IMR-90 (cell line): ENCODE data around the gene HHLA2. TPM values are rescaled to one million over a fixed set of nuclear protein-coding genes. Genes with fewer than 3 reads are reported as not detected.

ENCODE experiments used
- ATAC-seq: fragments of 200-7000 bp; cut with Tn5 transposase; 2 replicates; pipeline ENCODE4 v1.9.1; 2020; ENCODE audit warnings: low read depth, mild to moderate bottlenecking, moderate library complexity
- BruUV-seq: library from RNA; stranded (reverse); fragments of 400-500 nt; replicated peaks from 2 replicates; lab custom pipeline; 2021; lab: Mats Ljungman, UMichigan
- CTCF ChIA-PET: fragments of 300-600 bp; formaldehyde crosslinking; extraction: SDS; loops from one replicate; lab custom pipeline; 2021; ENCODE audit warnings: antibody characterized with exemption; lab: Yijun Ruan, JAX
- POLR2A ChIA-PET: fragments of 300-600 bp; sonication (Branson Sonifier 250); formaldehyde crosslinking; loops from one replicate; lab custom pipeline; 2022; ENCODE audit warnings: antibody characterized with exemption; ENCODE audit not compliant: unreplicated experiment; lab: Charles Lee
- DNase-seq: peaks from one replicate; pipeline ENCODE4 v3.0.0; 2013
- H2AFZ ChIP-seq: replicated peaks from 2 replicates; pipeline ENCODE3; 2013; ENCODE audit warnings: low read length, mild to moderate bottlenecking; ENCODE audit not compliant: poor library complexity
- H2AK5ac ChIP-seq: 2 replicates; pipeline ENCODE4 v1.6.1; 2013; ENCODE audit warnings: low read depth, low read length, inconsistent platforms
- H2AK9ac ChIP-seq: replicated peaks from 2 replicates; pipeline ENCODE3; 2013; ENCODE audit warnings: mild to moderate bottlenecking, low read depth, low read length, moderate library complexity; ENCODE audit not compliant: poor library complexity
- H2BK120ac ChIP-seq: 2 replicates; pipeline ENCODE4 v1.6.1; 2013; ENCODE audit warnings: low read depth, low read length, inconsistent platforms
- H2BK15ac ChIP-seq: 3 replicates; pipeline ENCODE4 v1.6.1; 2013; ENCODE audit warnings: low read depth, low read length, inconsistent platforms
- H2BK20ac ChIP-seq: 2 replicates; pipeline ENCODE4 v1.6.1; 2013; ENCODE audit warnings: low read depth, mild to moderate bottlenecking, inconsistent platforms, low read length, moderate library complexity
- H2BK5ac ChIP-seq: 2 replicates; pipeline ENCODE4 v1.6.1; 2013; ENCODE audit warnings: mild to moderate bottlenecking, low read depth, low read length, inconsistent platforms; ENCODE audit not compliant: poor library complexity, severe bottlenecking
- H3K14ac ChIP-seq: replicated peaks from 2 replicates; pipeline ENCODE4 v1.6.1; 2013; ENCODE audit warnings: low read depth, low read length, inconsistent platforms
- H3K18ac ChIP-seq: 2 replicates; pipeline ENCODE4 v1.6.1; 2013; ENCODE audit warnings: low read depth, low read length, control low read depth
- H3K23ac ChIP-seq: 2 replicates; pipeline ENCODE4 v1.6.1; 2013; ENCODE audit warnings: low read depth, low read length, inconsistent platforms
- H3K27ac ChIP-seq: 2 replicates; pipeline ENCODE4 v1.5.1; 2013; ENCODE audit warnings: mild to moderate bottlenecking, control low read depth, low read length; ENCODE audit not compliant: insufficient read depth
- H3K27me3 ChIP-seq: 2 replicates; pipeline ENCODE4 v1.6.1; 2013; ENCODE audit warnings: low read length; ENCODE audit not compliant: control insufficient read depth, insufficient read depth
- H3K36me3 ChIP-seq: 2 replicates; pipeline ENCODE4 v1.6.1; 2013; ENCODE audit warnings: low read length, mixed read lengths; ENCODE audit not compliant: control insufficient read depth, insufficient read depth
- H3K4ac ChIP-seq: 2 replicates; pipeline ENCODE4 v1.6.1; 2013; ENCODE audit warnings: low read depth, low read length, inconsistent platforms
- H3K4me1 ChIP-seq: 2 replicates; pipeline ENCODE4 v1.6.1; 2013; ENCODE audit warnings: low read length, mixed read lengths; ENCODE audit not compliant: control insufficient read depth, insufficient read depth
- H3K4me2 ChIP-seq: 2 replicates; pipeline ENCODE4 v1.6.1; 2013; ENCODE audit warnings: low read depth, mild to moderate bottlenecking, control low read depth, low read length, moderate library complexity
- H3K4me3 ChIP-seq: 2 replicates; pipeline ENCODE4 v1.5.1; 2013; ENCODE audit warnings: low read depth, mild to moderate bottlenecking, control low read depth, low read length, moderate library complexity; ENCODE audit not compliant: insufficient read depth
- H3K56ac ChIP-seq: 2 replicates; pipeline ENCODE4 v1.6.1; 2013; ENCODE audit warnings: low read length, inconsistent platforms; ENCODE audit not compliant: insufficient read depth; ENCODE audit errors: extremely low read depth
- H3K79me1 ChIP-seq, 2 experiments: 2 replicates each; pipeline ENCODE4 v1.6.1; 2013; ENCODE audit warnings: low read length in 2 of 2, inconsistent platforms in 1 of 2, low read depth in 1 of 2
- H3K9ac ChIP-seq: 2 replicates; pipeline ENCODE4 v1.6.1; 2013; ENCODE audit warnings: low read depth, low read length, control low read depth
- H3K9me1 ChIP-seq: 2 replicates; pipeline ENCODE4 v1.6.1; 2013; ENCODE audit warnings: low read length, inconsistent platforms; ENCODE audit not compliant: insufficient read depth
- H3K9me3 ChIP-seq: 2 replicates; pipeline ENCODE4 v1.6.1; 2013; ENCODE audit warnings: low read length; ENCODE audit not compliant: control insufficient read depth, insufficient read depth
- H4K20me1 ChIP-seq: 2 replicates; pipeline ENCODE4 v1.6.1; 2013; ENCODE audit warnings: low read length, inconsistent platforms; ENCODE audit not compliant: insufficient read depth
- H4K5ac ChIP-seq: 2 replicates; pipeline ENCODE4 v1.6.1; 2013; ENCODE audit warnings: mild to moderate bottlenecking, low read depth, low read length, control low read depth
- H4K8ac ChIP-seq, 2 experiments: 2 replicates each; pipeline ENCODE4 v1.6.1; 2013; ENCODE audit warnings: low read depth in 2 of 2, low read length in 2 of 2, control low read depth in 1 of 2, inconsistent platforms in 1 of 2
- H4K91ac ChIP-seq: 2 replicates; pipeline ENCODE4 v1.6.1; 2013; ENCODE audit warnings: low read depth, low read length, inconsistent platforms; ENCODE audit not compliant: insufficient read depth
- BHLHE40 ChIP-seq: fragments of 150-350 bp; IDR thresholded peaks from 2 replicates; pipeline ENCODE4 v1.6.1; 2016; ENCODE audit warnings: mild to moderate bottlenecking, low read depth, low read length
- CEBPB ChIP-seq: IDR thresholded peaks from 2 replicates; pipeline ENCODE4 v1.6.1; 2012; ENCODE audit warnings: low read depth, low read length, improper control_type of control experiment
- CHD1 ChIP-seq: IDR thresholded peaks from 2 replicates; pipeline ENCODE4 v1.6.1; 2012; ENCODE audit warnings: low read depth, low read length, improper control_type of control experiment
- CTCF ChIP-seq: conservative IDR thresholded peaks from 2 replicates; pipeline ENCODE4 v1.5.1; 2012; ENCODE audit warnings: mild to moderate bottlenecking, low read depth, low read length, improper control_type of control experiment
- ELK1 ChIP-seq: fragments of 150-350 bp; IDR thresholded peaks from 2 replicates; pipeline ENCODE4 v1.6.1; 2016; ENCODE audit warnings: low read depth, mild to moderate bottlenecking, low read length, moderate library complexity, borderline replicate concordance
- FOS ChIP-seq: fragments of 150-350 bp; IDR thresholded peaks from 2 replicates; pipeline ENCODE4 v1.6.1; 2016; ENCODE audit warnings: low read depth, low read length
- MAFK ChIP-seq: IDR thresholded peaks from 2 replicates; pipeline ENCODE4 v1.6.1; 2012; ENCODE audit warnings: low read depth, low read length, improper control_type of control experiment
- MAZ ChIP-seq: IDR thresholded peaks from 2 replicates; pipeline ENCODE4 v1.6.1; 2012; ENCODE audit warnings: low read depth, mild to moderate bottlenecking, low read length, improper control_type of control experiment, moderate library complexity, borderline replicate concordance
- MXI1 ChIP-seq: IDR thresholded peaks from 2 replicates; pipeline ENCODE4 v1.6.1; 2012; ENCODE audit warnings: low read depth, mild to moderate bottlenecking, low read length, moderate library complexity, borderline replicate concordance
- NFE2L2 ChIP-seq: fragments of 150-350 bp; IDR thresholded peaks from 2 replicates; pipeline ENCODE4 v1.6.1; 2016; ENCODE audit warnings: low read depth, mild to moderate bottlenecking, low read length
- POLR2A ChIP-seq: IDR thresholded peaks from 2 replicates; pipeline ENCODE4 v1.6.1; 2012; ENCODE audit warnings: mild to moderate bottlenecking, low read depth, low read length
- RAD21 ChIP-seq: IDR thresholded peaks from 2 replicates; pipeline ENCODE4 v1.6.1; 2012; ENCODE audit warnings: low read length, improper control_type of control experiment
- RCOR1 ChIP-seq: IDR thresholded peaks from 2 replicates; pipeline ENCODE4 v1.6.1; 2012; ENCODE audit warnings: mild to moderate bottlenecking, low read length, improper control_type of control experiment; ENCODE audit not compliant: insufficient replicate concordance
- RFX5 ChIP-seq: IDR thresholded peaks from 2 replicates; pipeline ENCODE4 v1.8.0; 2012; ENCODE audit warnings: low read depth, mild to moderate bottlenecking, low read length, moderate library complexity
- SMC3 ChIP-seq: fragments of 150-350 bp; IDR thresholded peaks from 2 replicates; pipeline ENCODE4 v1.6.1; 2016; ENCODE audit warnings: low read depth, mild to moderate bottlenecking, antibody characterized with exemption, low read length, moderate library complexity
- USF2 ChIP-seq: fragments of 150-350 bp; IDR thresholded peaks from 2 replicates; pipeline ENCODE4 v1.6.1; 2017; ENCODE audit warnings: mild to moderate bottlenecking, antibody characterized with exemption, low read length, low read depth
- WGBS, 2 experiments: methylation state at CpG; one replicate each; pipeline versions ENCODE4 v1.1.5 to v1.1.7; 2013; ENCODE audit warnings: missing lambda C conversion rate in 2 of 2; ENCODE audit not compliant: insufficient read length in 1 of 2; ENCODE audit errors: extremely low coverage in 2 of 2; 5-methylcytosine and 5-hydroxymethylcytosine counted together
- dilution Hi-C: fragments of 300-500 bp; cut with HindIII; formaldehyde crosslinking; loops from one replicate; pipeline ENCODE4 v1.14.3; 2018; ENCODE audit warnings: low sequenced_read_pairs; ENCODE audit not compliant: unreplicated experiment
- in situ Hi-C: fragments of 300-500 bp; cut with MboI; formaldehyde crosslinking; loops from 3 replicates; pipeline ENCODE4 v1.14.3; 2019; ENCODE audit warnings: low sequenced_read_pairs, inconsistent platforms, mixed read lengths
- intact Hi-C: fragments of 100-400 bp; cut with micrococcal nuclease; formaldehyde crosslinking; loops from 2 replicates; pipeline ENCODE4 v1.10.0; 2022
- polyA plus RNA-seq, 3 experiments: library from polyadenylated mRNA; depleted of rRNA; stranded (reverse); fragments of >200 nt; gene quantifications; 2 replicates each; pipeline ENCODE4 v1.2.3, GENCODE V29; 2012; ENCODE audit warnings: low replicate concordance in 1 of 3
- total RNA-seq: library from RNA; depleted of rRNA; stranded (reverse); fragments of >200 nt; gene quantifications from 2 replicates; pipeline ENCODE4 v1.2.3, GENCODE V29; 2012

The HHLA2 gene
- total and polyA plus RNA-seq, 2 of the 4 experiments (the other 2 are of a cell fraction) = not detected

GRCh38 chr3:108295421-108296175 is 750 bp upstream of the HHLA2 start:
- no peak overlapping the region for H3K23ac ChIP-seq
- TF ChIP-seq MXI1 (no peak), RFX5 (no peak), SMC3 (no peak), CTCF (no peak), CEBPB (no peak), MAFK (no peak), MAZ (no peak), POLR2A (no peak), CHD1 (no peak), RCOR1 (no peak), BHLHE40 (no peak), FOS (no peak), ELK1 (no peak), RAD21 (no peak), NFE2L2 (no peak), USF2 (no peak)
- no peak overlapping the region for H2BK20ac ChIP-seq
- no peak overlapping the region for H4K5ac ChIP-seq
- H3K56ac ChIP-seq = no peak overlapping the region
- BruUV-seq = no TSS peak
- POLR2A ChIA-PET = no interaction called here
- H3K18ac ChIP-seq = no peak overlapping the region
- CTCF ChIA-PET = interaction anchor here (0.6 kb wide), 1 partner anchor 24 kb away, joined by 3 read pairs; no protein-coding TSS in a partner anchor
- DNase-seq = no peak
- H2AK5ac ChIP-seq = no peak overlapping the region
- H3K14ac ChIP-seq = no peak overlapping the region
- H2AK9ac ChIP-seq = no peak overlapping the region
- ATAC-seq = no peak
- no peak overlapping the region for H3K4me2 ChIP-seq
- H4K20me1 ChIP-seq = no peaks in the 10 kb centered on the region
- no peaks in the 10 kb centered on the region for H3K27me3 ChIP-seq
- no peak overlapping the region for H4K91ac ChIP-seq
- H3K79me1 ChIP-seq = no peaks in the 10 kb centered on the region
- no peak overlapping the region for H3K9ac ChIP-seq
- H3K4ac ChIP-seq = no peak overlapping the region
- H2BK5ac ChIP-seq = no peak overlapping the region
- H2BK15ac ChIP-seq = no peak overlapping the region
- in situ Hi-C loops (no loop called here), intact Hi-C loops (no loop called here), dilution Hi-C loops (no loop called here)
- no peak overlapping the region for H3K27ac ChIP-seq
- no peaks in the 10 kb centered on the region for H3K36me3 ChIP-seq
- peaks cover 2% of the 10 kb centered on the region for H3K4me1 ChIP-seq
- no peak overlapping the region for H2AFZ ChIP-seq
- no peak overlapping the region for H3K4me3 ChIP-seq
- no peaks in the 10 kb centered on the region for H3K9me3 ChIP-seq
- peaks cover 2% of the 10 kb centered on the region; the same call in 1 of the 2 replicates for H3K9me1 ChIP-seq
- H2BK120ac ChIP-seq = no peak overlapping the region
- no CpG with 5 or more reads among the region's 7 CpGs for WGBS, 2 experiments
- no peak overlapping the region for H4K8ac ChIP-seq
